NCI-H460 (cell line): ENCODE measurements around the gene DHPS. TPM values are rescaled to one million over a fixed set of nuclear protein-coding genes. Genes with fewer than 3 reads are reported as not detected.
"Not testable (repeated sequence)": the region's sequence is repeated elsewhere in the genome, so short reads cannot be mapped to it uniquely, and the experiment has no call there.

ENCODE experiments used
- DNase-seq: peaks from one replicate; pipeline ENCODE4 v3.0.0-alpha.2; 2016; ENCODE audit warnings: low read depth; ENCODE audit errors: extremely low read depth
- small RNA-seq, 2 experiments: library from RNA; depleted of rRNA; stranded (forward); fragments of <200 nt; gene quantifications; one replicate each; pipeline ENCODE3, GENCODE V24; 2014
- total RNA-seq: library from RNA; depleted of rRNA; stranded (reverse); fragments of >200 nt; shearing (Covaris generic); gene quantifications from 2 replicates; pipeline ENCODE4 v1.2.3, GENCODE V29; 2014; rRNA removed

Gene DHPS
- total RNA-seq, 1 experiment from 2014 or later, result 83.6 TPM

DNA sequence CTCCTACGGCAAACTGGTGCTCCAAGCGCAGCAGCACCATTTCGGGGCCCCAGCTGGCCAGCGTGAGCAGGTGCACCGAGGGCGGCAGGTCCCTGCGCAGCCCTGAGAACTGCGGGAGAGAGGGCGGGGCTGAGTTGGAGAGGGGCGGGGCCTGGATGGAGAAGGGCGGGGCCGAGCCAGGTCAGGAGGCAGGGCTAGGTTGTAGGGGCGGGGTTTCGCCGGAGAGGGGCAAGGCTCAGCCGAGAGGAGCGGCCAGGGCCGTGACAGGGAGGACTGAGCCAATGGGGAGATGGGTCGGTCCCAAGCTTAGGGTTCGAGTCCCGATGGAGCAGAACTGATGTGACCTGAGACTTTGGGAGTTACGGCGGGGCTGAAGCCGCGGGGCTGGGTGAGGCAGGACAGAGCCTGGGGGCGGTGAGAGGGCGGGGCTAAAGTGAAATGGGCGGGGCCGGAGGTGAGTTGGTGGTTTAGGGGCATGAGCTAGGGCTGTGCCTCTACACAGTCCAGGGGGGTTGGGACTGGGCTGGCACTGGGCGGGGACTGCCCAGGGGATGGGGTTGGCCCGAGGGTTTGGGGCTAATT is 34.1 kb downstream of the DHPS start:
- no peak for DNase-seq

DNA sequence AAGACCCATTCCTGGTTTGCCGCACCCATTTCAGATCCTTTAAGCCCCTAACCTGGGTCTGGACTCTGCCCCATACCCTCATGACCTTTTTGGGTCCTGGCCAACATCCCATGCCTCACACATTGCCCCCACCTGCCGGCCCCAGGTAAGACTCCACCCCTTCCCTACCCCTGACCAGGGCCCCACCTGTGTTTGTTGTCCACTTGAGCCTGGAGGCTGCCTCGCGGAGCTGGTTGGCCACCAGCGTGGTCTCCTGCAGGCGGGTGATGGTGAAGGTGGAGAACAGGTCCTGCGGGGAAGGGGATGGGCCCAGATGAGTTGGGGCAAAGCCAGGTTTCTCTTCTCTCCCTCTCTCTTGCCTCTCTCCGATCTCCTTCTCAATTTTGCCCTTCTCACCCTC is 34.6 kb downstream of the DHPS start:
- no peak for DNase-seq

DNA sequence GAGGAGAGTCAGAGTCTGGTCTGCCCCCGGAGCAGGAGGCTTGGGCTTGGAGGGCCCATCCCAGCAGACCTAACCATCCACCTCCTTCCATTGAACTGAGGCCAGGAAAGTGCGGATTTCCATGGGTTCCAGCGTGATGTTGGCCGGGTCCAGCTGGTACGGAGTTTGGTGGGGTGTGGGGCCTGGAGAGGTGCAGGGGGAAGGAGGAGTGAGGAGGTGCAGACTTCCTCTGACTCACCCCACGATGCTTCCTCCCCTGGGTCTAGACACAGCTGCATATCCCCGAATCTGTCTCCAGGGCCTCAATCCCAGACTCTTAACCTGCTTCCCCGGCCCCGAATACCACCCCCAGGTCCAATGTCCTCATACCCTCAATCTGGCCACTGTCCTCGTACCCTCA is 35.1 kb downstream of the DHPS start:
- no peak for DNase-seq

DNA sequence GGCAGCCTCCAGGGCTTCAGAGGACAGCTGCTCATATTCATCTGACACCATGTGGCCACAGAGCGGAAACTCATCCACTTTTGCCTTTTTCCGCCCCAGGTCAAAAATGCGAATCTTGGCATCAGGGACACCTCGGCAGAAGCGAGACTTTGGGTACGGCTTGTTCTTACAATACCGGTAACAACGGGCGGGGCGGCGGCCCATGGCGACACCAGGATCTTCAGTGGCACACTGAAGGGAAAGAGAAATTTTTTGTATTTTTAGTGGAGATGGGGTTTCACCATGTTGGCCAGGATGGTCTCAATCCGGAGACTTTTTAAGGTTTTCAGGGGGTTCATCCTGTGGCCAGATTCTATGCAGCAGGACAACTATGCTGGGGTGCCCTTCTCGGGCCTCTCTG is 38.0 kb downstream of the DHPS start:
- DNase-seq, result not testable (repeated sequence)

DNA sequence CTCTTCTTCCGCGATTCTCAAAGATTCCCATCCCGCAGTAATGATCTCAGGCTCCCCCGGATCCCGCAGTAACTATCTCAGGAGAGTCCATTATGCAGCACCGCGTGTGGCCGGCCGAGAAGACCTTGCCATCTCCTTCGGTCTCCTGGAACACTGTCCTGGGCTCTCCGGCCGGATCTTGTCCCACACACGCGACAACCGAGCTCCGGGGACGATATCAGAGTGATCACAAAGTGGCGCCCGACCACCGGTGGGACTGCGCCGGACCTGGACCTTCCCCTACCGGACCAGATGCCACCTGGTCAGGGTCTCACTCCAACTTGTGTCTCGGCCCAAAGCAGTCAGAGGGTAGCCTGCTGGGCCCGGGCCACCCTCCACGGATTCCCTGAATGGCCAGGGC is 39.2 kb downstream of the DHPS start:
- no peak for DNase-seq

DNA sequence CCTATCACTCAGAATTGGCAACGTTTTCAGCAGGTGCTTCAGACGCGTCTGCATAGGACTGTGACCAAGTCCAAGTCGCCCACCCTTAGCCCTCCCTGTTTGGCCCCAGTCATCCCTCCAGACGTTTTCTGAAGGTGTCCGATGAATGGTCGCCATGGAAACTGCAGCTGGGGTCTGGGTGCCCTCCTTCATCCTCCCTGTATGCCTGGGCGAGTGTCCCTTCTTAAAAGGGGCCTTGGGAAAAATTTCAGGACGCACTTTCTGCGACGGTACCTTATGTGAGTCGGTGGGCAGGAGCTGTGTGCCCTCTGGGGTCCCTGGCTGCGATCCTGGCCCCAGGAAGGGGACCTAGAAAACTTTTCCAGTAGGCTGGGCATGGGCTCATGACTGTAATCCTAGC is 40.2 kb downstream of the DHPS start:
- no peak for DNase-seq

DNA sequence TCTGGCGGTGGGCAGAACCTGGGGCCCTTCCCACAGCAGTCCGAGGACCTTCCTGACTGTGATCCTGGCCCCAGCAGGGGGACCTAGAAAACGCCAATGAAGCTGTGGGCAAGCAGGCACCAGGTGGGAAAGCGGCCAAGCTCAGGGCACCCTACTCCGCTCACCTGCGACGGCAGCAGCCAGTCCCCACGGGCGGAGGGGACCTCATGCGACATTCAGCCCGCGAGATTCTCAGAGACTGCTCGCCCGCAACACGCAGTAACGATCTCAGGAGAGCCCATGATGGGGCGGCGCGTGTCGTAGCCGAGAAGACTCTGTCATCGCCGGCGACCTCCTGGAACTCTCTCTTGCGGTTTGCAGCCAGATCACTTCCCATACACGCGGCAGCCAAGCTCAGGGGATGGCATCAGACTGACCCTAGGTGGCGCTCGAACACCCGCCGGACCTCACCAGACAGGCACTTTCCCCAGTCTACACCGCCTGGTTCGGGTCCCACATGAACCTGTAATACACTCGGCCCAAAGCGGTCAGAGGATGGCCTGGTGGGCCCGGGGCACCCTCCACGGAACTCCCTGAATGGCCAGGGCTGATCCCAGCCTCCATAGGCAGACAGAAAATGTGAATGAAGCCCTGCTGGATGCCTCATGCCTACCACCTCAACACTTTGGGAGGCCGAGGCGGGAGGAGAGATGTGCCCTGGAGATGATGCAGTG is 41.6 kb downstream of the DHPS start:
- peak; percentile 29 for DNase-seq

DNA sequence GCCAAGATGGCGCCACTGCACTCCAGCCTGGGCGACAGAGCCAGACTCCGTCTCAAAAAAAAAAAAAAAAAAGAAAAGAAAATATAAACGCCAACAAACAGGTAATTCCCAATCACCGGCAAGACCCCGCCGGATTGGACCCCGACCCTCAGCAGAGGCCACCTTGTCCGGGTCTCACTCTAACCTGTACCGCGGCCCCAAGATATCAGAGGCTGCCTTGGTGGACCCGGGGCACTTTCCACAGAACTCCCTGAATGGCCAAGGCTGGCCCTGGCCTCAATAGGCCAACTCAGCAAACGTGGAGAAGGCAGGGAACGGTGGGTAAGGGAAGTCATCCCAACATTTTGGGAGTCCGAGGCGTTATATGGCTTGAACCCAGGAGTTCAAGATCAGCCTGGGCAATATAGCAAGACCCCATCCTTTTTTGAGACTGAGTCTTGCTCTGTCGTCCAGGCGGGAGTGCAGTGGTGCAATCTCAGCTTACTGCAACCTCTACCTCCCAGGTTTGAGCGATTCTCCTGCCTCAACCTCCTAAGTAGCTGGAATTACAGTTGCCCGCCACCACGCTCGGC is 43.0 kb downstream of the DHPS start:
- no peak for DNase-seq

DNA sequence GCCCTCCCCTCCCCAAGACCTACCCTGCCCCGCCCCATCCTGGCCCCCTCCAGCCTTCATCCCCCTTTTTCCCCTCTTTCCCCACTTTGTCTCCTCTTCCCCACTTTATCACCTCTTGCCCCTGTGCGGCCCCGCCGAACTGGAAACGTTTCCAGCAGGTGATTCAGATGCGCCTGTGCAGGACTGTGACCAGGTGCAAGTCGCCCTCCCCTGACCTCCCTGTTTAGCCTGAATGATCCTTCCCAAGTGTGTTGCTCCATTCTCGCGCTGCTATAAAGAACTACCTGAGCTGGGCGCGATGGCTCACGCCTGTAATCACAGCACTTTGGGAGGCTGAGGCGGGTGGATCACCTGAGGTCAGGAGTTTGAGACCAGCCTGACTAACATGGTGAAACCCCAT is 45.0 kb downstream of the DHPS start:
- no peak for DNase-seq

DNA sequence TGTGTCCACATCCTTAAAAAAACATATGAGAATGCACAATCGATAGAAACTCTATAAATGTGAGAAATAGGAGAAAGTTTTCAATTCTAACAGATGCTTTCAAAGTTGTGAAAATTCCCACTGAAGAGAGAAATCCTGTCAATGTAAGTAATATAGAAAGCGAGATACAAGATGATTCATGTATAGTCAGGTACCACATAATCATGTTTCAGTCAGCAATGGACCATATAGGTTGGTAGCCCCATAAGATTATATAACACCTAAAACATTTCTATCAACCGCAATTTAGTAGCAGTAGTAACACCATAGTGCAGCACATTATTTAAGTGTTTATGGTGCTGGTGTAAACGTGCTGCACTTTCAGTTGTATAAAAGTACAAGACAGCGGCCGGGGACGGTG is 52.5 kb downstream of the DHPS start:
- DNase-seq, result no peak

DNA sequence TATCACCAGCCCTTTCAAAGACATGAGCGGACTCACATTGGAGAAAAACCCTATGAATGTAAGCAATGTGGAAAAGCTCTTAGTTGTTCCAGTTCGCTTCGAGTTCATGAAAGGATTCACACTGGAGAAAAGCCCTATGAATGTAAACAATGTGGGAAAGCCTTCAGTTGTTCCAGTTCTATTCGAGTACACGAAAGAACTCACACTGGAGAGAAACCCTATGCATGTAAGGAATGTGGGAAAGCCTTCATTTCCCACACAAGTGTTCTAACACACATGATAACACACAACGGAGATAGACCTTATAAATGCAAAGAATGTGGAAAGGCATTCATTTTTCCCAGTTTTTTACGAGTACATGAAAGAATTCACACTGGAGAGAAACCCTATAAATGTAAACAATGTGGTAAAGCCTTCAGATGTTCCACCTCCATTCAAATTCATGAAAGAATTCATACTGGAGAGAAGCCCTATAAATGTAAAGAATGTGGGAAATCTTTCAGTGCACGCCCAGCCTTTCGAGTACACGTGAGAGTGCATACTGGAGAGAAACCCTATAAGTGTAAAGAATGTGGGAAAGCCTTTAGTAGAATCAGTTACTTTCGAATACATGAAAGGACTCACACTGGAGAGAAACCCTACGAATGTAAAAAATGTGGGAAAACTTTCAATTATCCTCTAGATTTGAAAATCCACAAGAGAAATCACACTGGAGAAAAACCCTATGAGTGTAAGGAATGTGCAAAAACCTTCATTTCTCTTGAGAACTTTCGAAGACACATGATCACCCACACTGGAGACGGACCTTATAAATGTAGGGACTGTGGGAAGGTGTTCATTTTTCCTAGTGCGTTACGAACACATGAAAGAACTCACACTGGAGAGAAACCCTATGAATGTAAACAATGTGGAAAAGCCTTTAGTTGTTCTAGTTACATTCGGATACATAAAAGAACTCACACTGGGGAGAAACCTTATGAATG is 53.3 kb downstream of the DHPS start:
- no peak for DNase-seq

DNA sequence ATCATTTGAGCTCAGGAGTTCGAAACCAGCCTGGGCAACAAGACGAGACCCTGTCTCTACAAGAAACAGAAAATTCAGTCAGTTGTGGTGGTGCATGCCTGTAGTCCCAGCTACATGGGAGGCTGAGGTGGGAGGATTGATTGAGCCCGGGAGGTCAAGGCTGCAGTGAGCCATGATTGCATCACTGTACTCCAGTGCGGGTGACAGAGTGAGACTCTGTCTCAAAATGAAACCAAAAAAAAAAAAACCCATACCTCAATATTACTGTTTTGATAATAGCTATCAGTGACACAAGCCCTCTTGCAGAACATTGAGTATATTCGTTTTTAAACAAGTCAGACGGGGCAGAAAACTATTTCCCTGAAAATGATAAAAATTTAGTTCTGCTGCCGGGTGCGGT is 54.7 kb downstream of the DHPS start:
- no peak for DNase-seq

Small RNA genes lying within 50 kb of the gene (small RNA-seq; reads per million reads assigned to genes)
- 8.6 to 200 reads per million in 2 experiments for gene SNORD41

Other genes starting within 250 kb of the DHPS start
- 1.1 and 1.4 TPM in 2 replicates for gene ZNF443, start 240.9 kb downstream of the DHPS start, total RNA-seq
- 0.15 TPM in 1 of 2 replicates, not detected in the other for gene ZNF709, start 197.1 kb downstream of the DHPS start, total RNA-seq
- gene ZNF564, start 130.4 kb downstream of the DHPS start, total RNA-seq, result 3.5 and 4.1 TPM in 2 replicates
- gene ZNF490, start 71.1 kb downstream of the DHPS start, total RNA-seq, result 1.7 and 1.8 TPM in 2 replicates
- 14.3 and 15.2 TPM in 2 replicates for gene ZNF791, start 71.0 kb downstream of the DHPS start, total RNA-seq
- 21.5 and 27.7 TPM in 2 replicates for gene MAN2B1, start 15.1 kb downstream of the DHPS start, total RNA-seq
- 5.8 and 7.7 TPM in 2 replicates for gene WDR83, start 15.1 kb downstream of the DHPS start, total RNA-seq
- gene GNG14, start 6.1 kb upstream of the DHPS start, total RNA-seq, result not detected in 2 replicates
- 6.2 and 6.9 TPM in 2 replicates for gene FBXW9, start 14.8 kb upstream of the DHPS start, total RNA-seq
- gene TNPO2, start 42.1 kb upstream of the DHPS start, total RNA-seq, result 17.4 and 23.4 TPM in 2 replicates
- gene TRIR, start 52.8 kb upstream of the DHPS start, total RNA-seq, result 141 and 145 TPM in 2 replicates
- gene GET3, start 55.6 kb upstream of the DHPS start, total RNA-seq, result 50.9 and 53.9 TPM in 2 replicates
- gene BEST2, start 69.9 kb upstream of the DHPS start, total RNA-seq, result 0.22 TPM in 1 of 2 replicates, not detected in the other
- gene HOOK2, start 93.7 kb upstream of the DHPS start, total RNA-seq, result 6.0 TPM in 2 replicates
- gene JUNB, start 109.6 kb upstream of the DHPS start, total RNA-seq, result 137 and 153 TPM in 2 replicates
- 216 and 259 TPM in 2 replicates for gene PRDX2, start 119.9 kb upstream of the DHPS start, total RNA-seq
- not detected in 2 replicates for gene THSD8, start 120.2 kb upstream of the DHPS start, total RNA-seq
- 25.6 and 31.1 TPM in 2 replicates for gene RNASEH2A, start 124.7 kb upstream of the DHPS start, total RNA-seq
- gene RTBDN, start 152.7 kb upstream of the DHPS start, total RNA-seq, result not detected in 2 replicates
- 1.7 TPM in 2 replicates for gene MAST1, start 156.6 kb upstream of the DHPS start, total RNA-seq
- 24.5 and 26.8 TPM in 2 replicates for gene DNASE2, start 199.6 kb upstream of the DHPS start, total RNA-seq
- gene KLF1, start 205.3 kb upstream of the DHPS start, total RNA-seq, result 0.52 and 1.3 TPM in 2 replicates
- 5.5 and 5.8 TPM in 2 replicates for gene GCDH, start 209.3 kb upstream of the DHPS start, total RNA-seq
- 0.37 TPM in 1 of 2 replicates, not detected in the other for gene SYCE2, start 237.4 kb upstream of the DHPS start, total RNA-seq